SHP77 (cell line): ENCODE data around the gene HMGXB4.
A peak's percentile ranks its signal among the peaks of the same experiment; 100 is the strongest.

Experiments used
- DNase-seq, 2 experiments: peaks; one replicate each; lab custom pipeline; 2025; lab: John Stamatoyannopoulos, UW

HMGXB4 gene

GRCh38 chr22:35326854-35327562 is 69.7 kb downstream of the HMGXB4 start:
- DNase-seq, result no peak

GRCh38 chr22:35327690-35328471 is 70.6 kb downstream of the HMGXB4 start:
- no peak for DNase-seq

GRCh38 chr22:35328472-35328885 is 71.2 kb downstream of the HMGXB4 start:
- no peak for DNase-seq

DNA sequence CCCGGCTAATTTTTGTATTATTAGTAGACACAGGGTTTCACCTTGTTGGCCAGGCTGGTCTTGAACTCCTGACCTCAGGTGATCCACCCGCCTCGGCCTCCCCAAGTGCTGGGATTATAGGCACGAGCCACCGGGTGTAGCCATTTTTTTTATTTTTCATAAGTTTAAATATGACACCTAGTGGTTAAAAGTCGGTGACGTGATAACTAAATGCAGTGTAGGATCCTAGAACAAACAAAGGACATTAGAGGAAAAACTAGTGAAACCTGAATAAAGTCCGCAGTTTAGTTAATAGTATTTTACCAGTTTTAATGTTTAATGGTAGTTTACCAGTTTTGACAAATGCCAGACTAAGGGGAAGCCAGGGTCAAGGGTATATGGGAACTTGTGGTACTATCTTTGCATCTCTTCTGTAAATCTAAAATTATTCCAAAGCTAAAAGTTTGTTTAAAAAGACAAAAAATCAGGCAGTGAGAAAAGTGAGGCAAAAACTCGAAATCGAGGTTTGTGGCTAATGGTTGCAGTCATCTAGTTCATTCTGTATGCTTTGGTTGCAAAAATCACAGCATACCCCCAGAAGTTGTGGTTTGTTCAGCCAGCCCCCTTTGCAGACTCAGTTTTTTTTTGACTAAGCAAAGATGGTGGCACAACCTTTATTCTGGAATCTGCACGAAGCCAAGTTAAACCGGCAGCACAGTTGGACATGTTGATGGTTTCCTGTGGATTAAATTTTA is 72.0 kb downstream of the HMGXB4 start:
- no peak for DNase-seq

DNA sequence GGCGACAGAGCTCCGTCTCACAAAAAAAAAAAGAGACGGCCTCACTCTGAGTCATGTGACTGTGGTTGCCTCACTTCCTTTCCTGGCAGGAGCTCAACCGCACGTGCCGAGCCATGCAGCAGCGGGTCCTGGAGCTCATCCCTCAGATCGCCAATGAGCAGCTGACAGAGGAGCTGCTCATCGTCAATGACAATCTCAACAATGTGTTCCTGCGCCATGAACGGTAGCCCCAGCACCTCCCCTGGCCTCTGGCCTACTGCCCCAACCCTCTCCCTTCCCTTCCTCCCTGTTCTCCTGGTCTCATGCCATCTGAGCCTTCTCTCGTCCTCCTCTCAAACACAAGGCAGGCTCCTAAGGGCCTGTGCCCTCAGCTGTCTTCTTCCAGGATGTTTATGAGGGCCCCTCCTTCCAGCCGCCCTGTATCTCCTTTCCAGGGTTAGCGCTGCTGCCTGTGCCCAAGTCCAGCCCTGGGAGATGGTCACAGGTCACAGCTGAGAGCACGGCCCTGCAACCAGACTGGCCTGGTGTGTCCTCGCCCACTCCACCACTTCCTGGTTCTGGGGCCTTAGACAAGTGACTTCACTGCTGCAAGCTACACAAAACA is 73.1 kb downstream of the HMGXB4 start:
- DNase-seq, result peak in 1 of 2 experiments; percentile 19

DNA sequence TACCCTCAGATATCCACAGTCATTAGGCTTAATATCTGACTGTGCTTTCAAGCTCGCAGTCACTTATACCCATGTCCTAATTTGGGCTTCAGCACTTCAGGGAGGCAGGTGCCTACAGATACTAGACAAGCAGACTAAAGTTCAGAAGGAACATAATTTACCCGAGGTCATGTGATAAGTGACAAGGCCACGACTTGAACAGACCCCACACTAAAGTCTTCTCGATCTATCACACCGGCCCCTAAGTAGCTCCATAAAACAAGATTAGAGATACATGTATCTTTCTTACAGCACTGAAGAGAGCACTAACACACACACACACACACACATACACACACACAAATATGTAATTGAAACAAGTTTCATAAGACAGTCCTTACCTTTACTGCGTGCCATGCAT is 75.0 kb downstream of the HMGXB4 start:
- no peak for DNase-seq

- DNase-seq, result no peak
Observed at GRCh38 chr22:35333220-35333619, 75.9 kb downstream of the HMGXB4 start.

- no peak for DNase-seq
Observed at GRCh38 chr22:35334004-35334403, 76.7 kb downstream of the HMGXB4 start.

DNA sequence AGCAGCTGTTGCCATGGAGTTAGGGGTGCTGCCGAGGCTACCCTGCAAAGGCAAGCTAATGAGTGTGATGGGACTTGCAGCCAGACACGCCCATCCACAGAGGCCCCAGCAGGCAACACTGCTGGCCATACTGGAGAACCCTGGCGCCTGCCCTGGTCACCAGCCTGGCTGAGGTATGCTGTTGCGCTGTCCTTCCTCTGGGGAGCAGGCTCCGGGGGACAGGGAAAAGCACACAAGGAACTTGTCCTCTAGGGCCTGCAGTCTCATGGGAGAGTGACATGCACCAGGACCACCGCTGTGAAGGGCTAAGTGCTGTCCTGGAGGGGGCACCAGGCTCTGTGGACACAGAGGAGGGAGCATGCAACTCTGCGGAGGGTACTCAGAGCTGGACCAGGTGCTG is 78.2 kb downstream of the HMGXB4 start:
- DNase-seq, result no peak

GRCh38 chr22:35335936-35336781 is 78.9 kb downstream of the HMGXB4 start:
- no peak for DNase-seq

DNA sequence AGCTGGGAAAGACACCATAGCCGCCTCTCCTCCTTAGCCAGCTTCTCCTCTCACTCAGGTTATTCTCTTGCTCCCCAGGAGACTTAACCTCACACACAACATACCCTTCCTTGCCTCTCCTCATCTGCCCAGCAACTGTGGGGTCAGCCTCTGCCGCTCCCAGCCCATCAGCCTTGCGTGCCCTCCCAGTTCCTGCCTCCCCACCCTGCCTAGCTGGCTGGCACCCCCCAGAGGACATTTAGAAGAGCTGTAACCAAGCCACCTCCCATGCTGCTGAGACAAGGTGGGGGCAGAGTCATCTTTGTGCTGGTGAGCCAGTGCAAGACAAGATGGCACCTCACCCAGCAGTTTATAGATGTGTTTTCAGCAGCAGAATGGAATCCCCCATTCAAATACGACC is 80.6 kb downstream of the HMGXB4 start:
- DNase-seq, result peak in 1 of 2 experiments; percentile 15

DNA sequence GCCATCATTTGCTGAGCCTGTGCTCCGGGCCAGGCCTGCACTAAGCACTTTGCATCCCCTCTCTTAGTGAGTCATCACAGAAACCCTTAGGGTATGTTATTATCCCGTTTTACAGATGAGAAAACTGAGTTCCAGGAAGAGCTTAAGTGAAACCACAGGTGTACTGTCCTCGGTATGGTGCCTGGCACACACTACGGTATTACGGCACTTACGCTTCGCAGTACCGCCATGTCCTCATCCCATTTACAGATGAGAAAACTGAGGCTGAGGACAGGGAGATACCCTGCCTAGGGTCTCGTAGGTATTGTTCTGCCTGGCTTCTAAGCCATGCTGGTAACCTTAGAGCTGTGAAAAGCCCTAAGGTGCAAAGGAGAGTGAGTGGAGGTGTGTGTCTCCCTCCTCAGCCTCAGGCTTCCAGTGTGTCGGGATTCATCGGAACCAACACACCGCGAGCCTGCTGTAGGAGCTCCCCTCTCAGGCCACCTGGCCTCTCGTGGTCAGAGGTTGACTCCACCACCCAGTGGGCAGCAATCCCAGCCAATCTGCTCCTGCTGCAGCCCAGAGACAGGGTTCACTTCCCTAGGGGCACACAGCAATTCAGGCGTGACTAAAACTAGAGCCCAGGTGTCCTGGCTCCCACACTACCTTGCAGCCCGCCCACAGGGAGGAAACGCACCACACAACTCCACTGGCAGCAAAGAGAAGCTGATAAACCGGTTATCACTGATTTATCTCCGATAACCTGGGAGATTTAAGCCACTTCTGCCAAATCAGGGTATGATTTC is 84.0 kb downstream of the HMGXB4 start:
- no peak for DNase-seq

- DNase-seq, result no peak
Observed at GRCh38 chr22:35342390-35342789, 85.1 kb downstream of the HMGXB4 start.

- no peak for DNase-seq
Observed at GRCh38 chr22:35343664-35344550, 86.6 kb downstream of the HMGXB4 start.

- no peak for DNase-seq
Observed at GRCh38 chr22:35344956-35345690, 87.8 kb downstream of the HMGXB4 start.
